Measurements from ENCODE around the gene CDK11B. TPM values are rescaled to one million over a fixed set of nuclear protein-coding genes. Genes with fewer than 3 reads are reported as not detected.

Gene CDK11B
- total RNA-seq, 2 donors from 2014 or later, result 17.7 to 19.1 TPM

GRCh38 chr1:1594602-1595260 lies 64.1 kb downstream of the CDK11B start:
- DNase-seq (ENCODE audit: low spot score), result no peak
- Histone ChIP-seq H3K4me1 (ENCODE audit: control insufficient read depth in 1 of 2, low read depth in 2 of 2) (peaks cover 0 to 6% of the 10 kb centered on the region in 2 donors), H3K9me3 (no peaks in the 10 kb centered on the region), H3K27ac (no peak overlapping the region), H3K4me3 (no peak overlapping the region), H3K36me3 (no peaks in the 10 kb centered on the region), H3K27me3 (replicated peaks; ENCODE audit: insufficient read depth) (no peaks in the 10 kb centered on the region)
- ATAC-seq (ENCODE audit: insufficient number of reproducible peaks, low FRiP score, low read depth), result no peak
- TF ChIP-seq, protein P1, sequence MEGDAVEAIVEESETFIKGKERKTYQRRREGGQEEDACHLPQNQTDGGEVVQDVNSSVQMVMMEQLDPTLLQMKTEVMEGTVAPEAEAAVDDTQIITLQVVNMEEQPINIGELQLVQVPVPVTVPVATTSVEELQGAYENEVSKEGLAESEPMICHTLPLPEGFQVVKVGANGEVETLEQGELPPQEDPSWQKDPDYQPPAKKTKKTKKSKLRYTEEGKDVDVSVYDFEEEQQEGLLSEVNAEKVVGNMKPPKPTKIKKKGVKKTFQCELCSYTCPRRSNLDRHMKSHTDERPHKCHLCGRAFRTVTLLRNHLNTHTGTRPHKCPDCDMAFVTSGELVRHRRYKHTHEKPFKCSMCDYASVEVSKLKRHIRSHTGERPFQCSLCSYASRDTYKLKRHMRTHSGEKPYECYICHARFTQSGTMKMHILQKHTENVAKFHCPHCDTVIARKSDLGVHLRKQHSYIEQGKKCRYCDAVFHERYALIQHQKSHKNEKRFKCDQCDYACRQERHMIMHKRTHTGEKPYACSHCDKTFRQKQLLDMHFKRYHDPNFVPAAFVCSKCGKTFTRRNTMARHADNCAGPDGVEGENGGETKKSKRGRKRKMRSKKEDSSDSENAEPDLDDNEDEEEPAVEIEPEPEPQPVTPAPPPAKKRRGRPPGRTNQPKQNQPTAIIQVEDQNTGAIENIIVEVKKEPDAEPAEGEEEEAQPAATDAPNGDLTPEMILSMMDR (IDR thresholded peaks at IDR 0.05), result no peak

GRCh38 chr1:1593834-1594601 lies 64.8 kb downstream of the CDK11B start:
- TF ChIP-seq, protein P1 (IDR thresholded peaks at IDR 0.05), result no peak
- Histone ChIP-seq H3K27me3 (replicated peaks; ENCODE audit: insufficient read depth) (no peaks in the 10 kb centered on the region), H3K36me3 (no peaks in the 10 kb centered on the region), H3K9me3 (no peaks in the 10 kb centered on the region), H3K4me3 (no peak overlapping the region), H3K4me1 (ENCODE audit: control insufficient read depth in 1 of 2, low read depth in 2 of 2) (peaks cover 0 to 6% of the 10 kb centered on the region in 2 donors), H3K27ac (no peak overlapping the region)
- ATAC-seq (ENCODE audit: insufficient number of reproducible peaks, low FRiP score, low read depth) (no peak), DNase-seq (ENCODE audit: low spot score) (no peak)

DNA sequence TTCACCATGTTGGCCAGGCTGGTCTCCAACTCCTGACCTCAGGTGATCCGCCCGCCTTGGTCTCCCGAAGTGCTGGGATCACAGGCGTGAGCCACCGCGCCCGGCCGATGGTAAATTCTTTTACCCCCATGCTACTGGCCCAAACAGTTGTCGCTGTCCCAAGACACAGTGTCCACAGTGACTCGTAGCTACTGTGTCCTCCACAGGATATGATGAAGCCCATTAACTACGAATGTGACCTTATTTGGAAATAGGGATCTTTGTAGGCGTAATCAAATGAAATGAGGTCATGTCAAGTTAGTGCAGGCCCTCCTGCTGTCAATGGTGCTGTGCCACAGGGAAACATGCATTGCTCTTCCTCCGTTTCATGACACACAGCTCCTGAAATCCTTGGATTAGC lies 67.4 kb downstream of the CDK11B start:
- H3K27me3 ChIP-seq (replicated peaks; ENCODE audit: insufficient read depth), result no peaks in the 10 kb centered on the region
- H3K9me3 ChIP-seq, result no peaks in the 10 kb centered on the region
- no peaks in the 10 kb centered on the region for H3K36me3 ChIP-seq
- H3K4me1 ChIP-seq (ENCODE audit: control insufficient read depth in 1 of 2, low read depth in 2 of 2), result no peaks in the 10 kb centered on the region
- DNase-seq (ENCODE audit: low spot score) (no peak), ATAC-seq (ENCODE audit: insufficient number of reproducible peaks, low FRiP score, low read depth) (no peak)
- TF ChIP-seq, protein P1 (IDR thresholded peaks at IDR 0.05), result no peak
- H3K4me3 ChIP-seq, result no peak overlapping the region
- H3K27ac ChIP-seq, result no peak overlapping the region

Other genes starting within 250 kb of the CDK11B start
- gene ANKRD65, start 237.7 kb downstream of the CDK11B start, total RNA-seq, result under 1 TPM in 1 of 2 donors, not detected in 1; 0.68 TPM
- 10 to 100 TPM; 21.7 to 23.6 TPM for gene VWA1, start 223.3 kb downstream of the CDK11B start, total RNA-seq
- under 1 TPM in 1 of 2 donors, not detected in 1; 0.27 TPM for gene ATAD3C, start 209.3 kb downstream of the CDK11B start, total RNA-seq
- 10 to 100 TPM; 15.4 to 30.9 TPM for gene ATAD3B, start 187.2 kb downstream of the CDK11B start, total RNA-seq
- 10 to 100 TPM; 16.7 to 17.6 TPM for gene ATAD3A, start 146.8 kb downstream of the CDK11B start, total RNA-seq
- gene TMEM240, start 118.4 kb downstream of the CDK11B start, total RNA-seq, result 10 to 100 TPM; 11.1 TPM
- gene SSU72, start 84.1 kb downstream of the CDK11B start, total RNA-seq, result 10 to 100 TPM; 80.4 to 90.2 TPM
- 1 to 10 TPM in 1 of 2 donors, under 1 TPM in 1; 0.54 to 2.7 TPM for gene FNDC10, start 58.9 kb downstream of the CDK11B start, total RNA-seq
- 100 to 1,000 TPM in 1 of 2 donors, 10 to 100 TPM in 1; 48.6 to 102 TPM for gene MIB2, start 43.5 kb downstream of the CDK11B start, total RNA-seq
- 100 to 1,000 TPM in 1 of 2 donors, 10 to 100 TPM in 1; 87.2 to 201 TPM for gene MMP23B, start 26.8 kb downstream of the CDK11B start, total RNA-seq
- 10 to 100 TPM; 37.2 to 48.3 TPM for gene SLC35E2B, start 33.8 kb upstream of the CDK11B start, total RNA-seq
- gene CDK11A, start 65.4 kb upstream of the CDK11B start, total RNA-seq, result 10 to 100 TPM; 56.3 to 56.7 TPM
- gene NADK, start 119.5 kb upstream of the CDK11B start, total RNA-seq, result 100 to 1,000 TPM in 1 of 2 donors, 10 to 100 TPM in 1; 91.9 to 110 TPM
- gene GNB1, start 232.1 kb upstream of the CDK11B start, total RNA-seq, result 100 to 1,000 TPM; 169 to 200 TPM

Data from thoracic aorta (tissue), 2 donors.